Activated CD4-positive, alpha-beta T cell treated with anti-CD3 and anti-CD28 coated beads, Interleukin-2, amount 50 U/mL, for 16 hours (primary cell): Measurements from ENCODE around the gene CHST11.

Experiments used
- DNase-seq: peaks from one replicate; pipeline ENCODE4 v3.0.0-alpha.2; 2020

Gene CHST11

GRCh38 chr12:104434129-104434528, 22.6 kb upstream of the CHST11 start:
- no peak for DNase-seq

- no peak for DNase-seq
Measured at GRCh38 chr12:104435175-104435574, 21.6 kb upstream of the CHST11 start.

GRCh38 chr12:104435765-104436164, 21.0 kb upstream of the CHST11 start:
- no peak for DNase-seq

- DNase-seq: no peak
Measured at GRCh38 chr12:104436790-104437189, 20.0 kb upstream of the CHST11 start.

GRCh38 chr12:104438134-104438533, 18.6 kb upstream of the CHST11 start:
- no peak for DNase-seq

- no peak for DNase-seq
Measured at GRCh38 chr12:104439137-104439536, 17.6 kb upstream of the CHST11 start.

- no peak for DNase-seq
Measured at GRCh38 chr12:104443008-104443407, 13.7 kb upstream of the CHST11 start.

GRCh38 chr12:104446646-104447421, 9.9 kb upstream of the CHST11 start:
- no peak for DNase-seq

GRCh38 chr12:104448031-104448430, 8.7 kb upstream of the CHST11 start:
- no peak for DNase-seq

- DNase-seq: no peak
Measured at GRCh38 chr12:104448451-104448850, 8.3 kb upstream of the CHST11 start.

- no peak for DNase-seq
Measured at GRCh38 chr12:104450700-104451099, 6.0 kb upstream of the CHST11 start.

GRCh38 chr12:104452087-104452486, 4.7 kb upstream of the CHST11 start:
- DNase-seq: no peak

GRCh38 chr12:104453133-104453532, 3.6 kb upstream of the CHST11 start:
- DNase-seq: no peak

- no peak for DNase-seq
Measured at GRCh38 chr12:104454997-104455396, 1.8 kb upstream of the CHST11 start.

GRCh38 chr12:104455578-104456416, 951 bp upstream of the CHST11 start:
- no peak for DNase-seq

GRCh38 chr12:104456950-104457745, 400 bp downstream of the CHST11 start:
- DNase-seq: peak; percentile 64

- peak; percentile 56 for DNase-seq
Measured at GRCh38 chr12:104457746-104458693, 1.3 kb downstream of the CHST11 start.

- DNase-seq: peak; percentile 34
Measured at GRCh38 chr12:104458694-104459367, 2.1 kb downstream of the CHST11 start.

- DNase-seq: no peak
Measured at GRCh38 chr12:104459368-104459909, 2.7 kb downstream of the CHST11 start.

GRCh38 chr12:104460041-104460719, 3.4 kb downstream of the CHST11 start:
- peak; percentile 32 for DNase-seq
